Lung (tissue), 12 donors: ENCODE results near the gene MGP. TPM values are rescaled to one million over a fixed set of nuclear protein-coding genes. Genes with fewer than 3 reads are reported as not detected.

Experiments
- ATAC-seq: fragments of 200-7000 bp; cut with Tn5 transposase; one replicate; pipeline ENCODE4 v1.9.1; 2020; ENCODE audit warnings: moderate number of reproducible peaks; ENCODE audit not compliant: insufficient read depth, low FRiP score
- DNase-seq, 3 donors: peaks; one replicate each; pipeline ENCODE4 v3.0.0-alpha.2; 2013 to 2017
- H3K27ac ChIP-seq, 2 donors: one replicate each; pipeline ENCODE4 v1.5.1; 2013; ENCODE audit warnings: mild to moderate bottlenecking in 2 of 2, moderate library complexity in 2 of 2, control low read depth in 1 of 2, inconsistent platforms in 1 of 2, low read depth in 1 of 2, low read length in 1 of 2
- H3K27me3 ChIP-seq, 3 donors: one replicate each; pipeline ENCODE4 v1.5.1; 2013; ENCODE audit warnings: low read length in 2 of 3; ENCODE audit not compliant: control insufficient read depth in 3 of 3, insufficient read depth in 3 of 3
- H3K36me3 ChIP-seq, 4 donors: one replicate each; pipeline ENCODE4 v1.5.1; 2013; ENCODE audit warnings: low read length in 4 of 4, mild to moderate bottlenecking in 1 of 4, moderate library complexity in 1 of 4; ENCODE audit not compliant: control insufficient read depth in 4 of 4, insufficient read depth in 4 of 4
- H3K4me1 ChIP-seq, 5 donors: one replicate each; pipeline ENCODE4 v1.5.1; 2013; ENCODE audit warnings: low read length in 5 of 5, mild to moderate bottlenecking in 2 of 5, moderate library complexity in 1 of 5; ENCODE audit not compliant: control insufficient read depth in 5 of 5, insufficient read depth in 5 of 5
- H3K4me3 ChIP-seq: one replicate; pipeline ENCODE4 v1.5.1; 2013; ENCODE audit warnings: mild to moderate bottlenecking, control low read depth, moderate library complexity
- H3K9ac ChIP-seq, 2 donors: one replicate each; pipeline ENCODE4 v1.5.1; 2013; ENCODE audit warnings: low read length in 2 of 2, control low read depth in 1 of 2; ENCODE audit not compliant: insufficient read depth in 1 of 2
- H3K9me3 ChIP-seq, 4 donors: one replicate each; pipeline ENCODE4 v1.5.1; 2013; ENCODE audit warnings: low read length in 3 of 4, mild to moderate bottlenecking in 1 of 4, moderate library complexity in 1 of 4; ENCODE audit not compliant: control insufficient read depth in 4 of 4, insufficient read depth in 3 of 4
- CTCF ChIP-seq: IDR thresholded peaks from 2 replicates; pipeline ENCODE4 v1.5.1; 2012; ENCODE audit warnings: mild to moderate bottlenecking; ENCODE audit errors: control extremely low read depth, extremely low read depth
- WGBS, 2 donors: extraction: QIAGEN DNeasy Blood & Tissue Kit; methylation state at CpG; one replicate each; pipeline ENCODE4 v1.1.7; 2013; 5-methylcytosine and 5-hydroxymethylcytosine counted together
- polyA plus RNA-seq, 2 donors: library from polyadenylated mRNA; stranded (reverse); fragments of 200-250 nt; gene quantifications; one replicate each; pipeline ENCODE4 v1.2.1, GENCODE V29; 2013
- total RNA-seq, 2 donors: library from RNA; depleted of rRNA in 1 of 2; stranded (reverse); fragments of >200 nt in 1 of 2; gene quantifications; one replicate each; pipeline ENCODE4 v1.2.1, GENCODE V29; 2014 to 2021
- donor health status: control.
- donor health status: control.
- donor health status: Bipolar disorder and iron deficiency.
- donor health status: healthy.
- donor health status: DM: yes; HTN: yes; CAD: no.

MGP gene
- total and polyA plus RNA-seq, 4 donors: 175 to 592 (median 227) TPM

- DNase-seq: no peak
- Histone ChIP-seq H3K9ac (no peak overlapping the region), H3K4me1 (peaks cover 0 to 37% (median 12%) of the 10 kb centered on the region in 5 donors), H3K27ac (peak overlapping the region in 1 of 2 donors; percentile 2), H3K27me3 (no peaks in the 10 kb centered on the region), H3K36me3 (no peaks in the 10 kb centered on the region), H3K4me3 (no peak overlapping the region), H3K9me3 (no peaks in the 10 kb centered on the region)
- 89 to 91% methylated on average over 5 of the region's 5 CpGs for WGBS, 2 donors
- no peak for ATAC-seq
- TF ChIP-seq CTCF: no peak
Measured at GRCh38 chr12:14900521-14901227, 15.0 kb upstream of the MGP start.

- H3K27me3 ChIP-seq: no peaks in the 10 kb centered on the region
- no peak for TF ChIP-seq CTCF
- no peak overlapping the region for H3K9ac ChIP-seq
- peaks cover 0 to 44% (median 12%) of the 10 kb centered on the region in 5 donors for H3K4me1 ChIP-seq
- H3K36me3 ChIP-seq: no peaks in the 10 kb centered on the region
- no peak overlapping the region for H3K4me3 ChIP-seq
- no peaks in the 10 kb centered on the region for H3K9me3 ChIP-seq
- WGBS, 2 donors: 78 to 81% methylated on average over 7 of the region's 7 CpGs
- H3K27ac ChIP-seq: no peak overlapping the region
- DNase-seq: peak; percentile 30 to 88 (median 86)
- ATAC-seq: no peak
Measured at GRCh38 chr12:14896521-14897169, 11.0 kb upstream of the MGP start.

- Histone ChIP-seq H3K36me3 (no peaks in the 10 kb centered on the region), H3K4me1 (peaks cover 0 to 64% (median 5%) of the 10 kb centered on the region in 5 donors), H3K4me3 (no peak overlapping the region), H3K27ac (peak overlapping the region in 1 of 2 donors; percentile 64), H3K27me3 (no peaks in the 10 kb centered on the region), H3K9ac (no peak overlapping the region), H3K9me3 (no peaks in the 10 kb centered on the region)
- 58 to 77% methylated on average over 5 of the region's 5 CpGs for WGBS, 2 donors
- DNase-seq (peak in 2 of 3 donors; percentile 67 to 75), ATAC-seq (no peak)
- no peak for TF ChIP-seq CTCF
Measured at GRCh38 chr12:14893506-14894250, 8.0 kb upstream of the MGP start.
